MM.1S (cell line): ENCODE results near the gene ZNF474.
A peak's percentile ranks its signal among the peaks of the same experiment; 100 is the strongest.

ENCODE experiments used
- EZH2 ChIP-seq: fragments of 300-600 bp; sonication (generic); optimal IDR thresholded peaks from 2 replicates; pipeline ENCODE3; 2017; ENCODE audit warnings: low read depth, mild to moderate bottlenecking, antibody characterized with exemption, low read length, mixed read lengths
- EZH2phosphoT487 ChIP-seq: fragments of 300-600 bp; sonication (generic); IDR thresholded peaks from 2 replicates; pipeline ENCODE4 v1.6.1; 2018; ENCODE audit warnings: antibody characterized with exemption, low read length
- TF ChIP-seq, protein P1 (sequence below): fragments of 300-600 bp; sonication (generic); IDR thresholded peaks from 2 replicates; pipeline ENCODE4 v1.5.1; 2016; ENCODE audit warnings: antibody characterized with exemption, low read length, mixed read lengths

DNA sequence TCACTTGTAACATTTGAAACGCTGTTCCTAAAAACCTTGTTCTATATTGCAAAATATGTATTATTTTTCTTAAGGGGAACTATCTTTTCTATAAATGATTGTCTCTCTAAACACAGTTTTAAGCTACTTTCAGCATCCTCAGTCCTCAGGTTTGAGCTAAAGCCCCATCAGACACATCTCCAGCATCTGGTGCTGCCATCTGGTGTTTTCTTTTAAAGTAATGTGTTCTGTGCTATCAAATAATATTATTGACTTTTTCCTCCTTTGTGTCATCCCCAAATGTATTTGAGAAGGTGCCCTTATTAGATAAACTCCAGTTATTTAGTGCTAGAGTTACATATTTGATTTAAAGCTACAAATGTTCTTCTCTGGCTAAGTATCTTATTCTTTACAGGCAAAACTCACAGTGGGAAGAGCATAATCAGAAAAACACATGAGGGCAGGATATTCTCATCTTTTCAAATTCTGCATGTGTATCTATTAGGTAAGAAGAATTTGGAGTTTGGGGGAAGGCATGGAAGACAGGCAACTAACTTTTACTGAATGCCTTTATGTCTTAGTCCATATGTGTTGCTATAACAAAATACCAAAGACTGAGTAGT lies 27.5 kb downstream of the ZNF474 start:
- TF ChIP-seq, protein P1, sequence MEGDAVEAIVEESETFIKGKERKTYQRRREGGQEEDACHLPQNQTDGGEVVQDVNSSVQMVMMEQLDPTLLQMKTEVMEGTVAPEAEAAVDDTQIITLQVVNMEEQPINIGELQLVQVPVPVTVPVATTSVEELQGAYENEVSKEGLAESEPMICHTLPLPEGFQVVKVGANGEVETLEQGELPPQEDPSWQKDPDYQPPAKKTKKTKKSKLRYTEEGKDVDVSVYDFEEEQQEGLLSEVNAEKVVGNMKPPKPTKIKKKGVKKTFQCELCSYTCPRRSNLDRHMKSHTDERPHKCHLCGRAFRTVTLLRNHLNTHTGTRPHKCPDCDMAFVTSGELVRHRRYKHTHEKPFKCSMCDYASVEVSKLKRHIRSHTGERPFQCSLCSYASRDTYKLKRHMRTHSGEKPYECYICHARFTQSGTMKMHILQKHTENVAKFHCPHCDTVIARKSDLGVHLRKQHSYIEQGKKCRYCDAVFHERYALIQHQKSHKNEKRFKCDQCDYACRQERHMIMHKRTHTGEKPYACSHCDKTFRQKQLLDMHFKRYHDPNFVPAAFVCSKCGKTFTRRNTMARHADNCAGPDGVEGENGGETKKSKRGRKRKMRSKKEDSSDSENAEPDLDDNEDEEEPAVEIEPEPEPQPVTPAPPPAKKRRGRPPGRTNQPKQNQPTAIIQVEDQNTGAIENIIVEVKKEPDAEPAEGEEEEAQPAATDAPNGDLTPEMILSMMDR, result peak; percentile 50
- no peak for TF ChIP-seq EZH2
- TF ChIP-seq EZH2phosphoT487, result no peak
